Right ventricle myocardium inferior (tissue), 1 donor: ENCODE data around the gene MSH2. TPM values are rescaled to one million over a fixed set of nuclear protein-coding genes. Genes with fewer than 3 reads are reported as not detected.
A peak's percentile ranks its signal among the peaks of the same experiment; 100 is the strongest.
"Not testable (repeated sequence)": the region's sequence is repeated elsewhere in the genome, so short reads cannot be mapped to it uniquely, and the experiment has no call there.

Experiments
- ATAC-seq: fragments of 200-7000 bp; cut with Tn5 transposase; one replicate; pipeline ENCODE4 v1.9.1; 2020; ENCODE audit warnings: mild to moderate bottlenecking, moderate library complexity
- DNase-seq: peaks from one replicate; pipeline ENCODE4 v3.0.0; 2021; ENCODE audit errors: missing footprints
- intact Hi-C: fragments of 100-400 bp; cut with DNase I; formaldehyde crosslinking; loops from one replicate; pipeline ENCODE4 v1.11.0; 2022
- long read RNA-seq: library from polyadenylated mRNA; unstranded; transcript quantifications from one replicate; pipeline ENCODE4 v2.0.0, GENCODE V29; 2021
- total RNA-seq: library from RNA; stranded (reverse); fragmentation: NEBNext Ultra II Directional; extraction: Animal tissue kit (Norgen Biotek cat#: 25700); gene quantifications from one replicate; pipeline ENCODE4 v1.2.1, GENCODE V29; 2021
- donor health status: DM: no; HTN: yes; CAD: no; lungs with severe emphysema.

The MSH2 gene
- 13.2 TPM for total RNA-seq
- long read RNA-seq, partial matches to known transcripts, result 0 of 3 reads
- long read RNA-seq, other reads (novel, unspliced or antisense), result 1 of 3 reads

DNA sequence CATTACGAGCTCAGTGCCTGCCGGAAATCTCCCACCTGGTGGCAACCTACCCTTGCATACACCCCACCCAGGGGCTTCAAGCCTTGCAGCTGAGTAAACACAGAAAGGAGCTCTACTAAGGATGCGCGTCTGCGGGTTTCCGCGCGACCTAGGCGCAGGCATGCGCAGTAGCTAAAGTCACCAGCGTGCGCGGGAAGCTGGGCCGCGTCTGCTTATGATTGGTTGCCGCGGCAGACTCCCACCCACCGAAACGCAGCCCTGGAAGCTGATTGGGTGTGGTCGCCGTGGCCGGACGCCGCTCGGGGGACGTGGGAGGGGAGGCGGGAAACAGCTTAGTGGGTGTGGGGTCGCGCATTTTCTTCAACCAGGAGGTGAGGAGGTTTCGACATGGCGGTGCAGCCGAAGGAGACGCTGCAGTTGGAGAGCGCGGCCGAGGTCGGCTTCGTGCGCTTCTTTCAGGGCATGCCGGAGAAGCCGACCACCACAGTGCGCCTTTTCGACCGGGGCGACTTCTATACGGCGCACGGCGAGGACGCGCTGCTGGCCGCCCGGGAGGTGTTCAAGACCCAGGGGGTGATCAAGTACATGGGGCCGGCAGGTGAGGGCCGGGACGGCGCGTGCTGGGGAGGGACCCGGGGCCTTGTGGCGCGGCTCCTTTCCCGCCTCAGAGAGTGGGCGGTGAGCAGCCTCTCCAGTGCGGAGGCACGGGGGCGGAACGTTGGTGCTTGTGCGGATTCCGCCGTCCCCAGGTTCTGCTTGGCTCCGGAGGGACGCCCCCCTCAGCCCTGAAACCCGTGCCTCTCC is at the start of gene MSH2:
Gene MSH2, plus strand, starts transcription at position 352 of the 804 bp plus-strand sequence. Its CDS starts 36 bp downstream, at position 388.
- DNase-seq, result peak; percentile 96
- ATAC-seq, result peak; percentile 99
- intact Hi-C loops, result no loop called here

DNA sequence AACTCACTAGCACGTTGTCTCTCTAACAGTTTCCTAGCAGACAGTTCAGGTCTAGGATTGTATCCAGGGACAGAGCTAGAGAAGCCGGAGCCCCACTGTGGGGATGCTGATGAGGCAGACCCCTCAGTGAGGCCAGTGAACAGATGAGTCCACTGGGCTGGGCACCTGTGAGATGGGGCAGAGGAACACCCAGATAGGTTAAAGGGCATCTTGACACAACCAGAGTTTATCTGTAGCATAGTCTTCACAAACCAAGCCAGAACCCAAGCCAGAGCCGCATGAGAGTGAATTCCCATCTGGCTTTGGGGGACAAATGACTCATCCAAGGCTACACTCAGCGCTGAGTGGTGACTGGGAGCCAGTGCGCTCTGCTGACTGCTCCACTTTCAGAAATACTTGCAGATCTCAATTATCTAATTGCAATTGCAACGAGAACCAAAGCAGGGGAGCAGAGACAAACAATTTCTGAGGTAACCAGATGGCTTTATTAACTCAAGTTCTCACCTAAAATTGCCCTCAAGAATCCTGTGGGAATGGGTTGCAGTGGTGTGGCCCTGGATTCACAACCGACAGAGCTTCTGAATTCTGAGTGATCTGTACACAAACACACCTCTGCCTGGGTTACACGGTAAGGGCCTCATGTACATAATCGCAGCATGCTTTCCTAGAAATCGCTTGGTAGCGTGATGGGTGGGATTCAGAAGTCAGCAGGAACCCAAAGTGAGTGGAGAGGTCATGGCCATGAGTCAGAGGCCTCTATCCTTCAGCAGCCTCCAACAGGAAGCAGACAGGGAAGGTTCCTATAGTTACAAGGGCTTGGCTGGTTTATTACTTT is 48.7 kb upstream of the MSH2 start:
- intact Hi-C loops, result no loop called here
- ATAC-seq, result no peak
- no peak for DNase-seq

GRCh38 chr2:47354848-47355204 is 48.1 kb upstream of the MSH2 start:
- no peak for DNase-seq
- ATAC-seq, result no peak
- intact Hi-C loops, result no loop called here

GRCh38 chr2:47357483-47357882 is 45.5 kb upstream of the MSH2 start:
- ATAC-seq (no peak), DNase-seq (no peak)
- intact Hi-C loops, result no loop called here

- no peak for DNase-seq
- ATAC-seq, result no peak
- intact Hi-C loops, result no loop called here
These were observed 43.5 kb upstream of the MSH2 start for GRCh38 chr2:47359375-47359868.

DNA sequence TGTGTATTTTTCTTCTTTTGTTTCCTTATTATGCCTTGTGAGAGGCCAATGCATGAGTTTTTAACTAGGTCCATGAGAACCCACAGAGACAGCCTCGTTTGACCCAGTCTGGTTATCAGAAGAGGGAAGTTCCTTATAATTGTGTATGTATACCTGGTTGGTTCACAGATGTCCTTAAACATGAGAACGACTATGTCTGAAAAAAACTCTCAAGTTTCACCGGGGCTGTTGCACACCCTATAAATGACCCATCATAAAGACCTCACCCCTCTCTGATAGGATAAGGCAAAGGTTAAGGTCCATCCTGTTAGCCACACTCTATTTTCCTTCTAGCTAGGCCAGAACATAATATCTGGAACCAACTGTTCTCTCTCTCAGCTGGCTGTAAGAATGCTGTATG is 42.7 kb upstream of the MSH2 start:
- no peak for ATAC-seq
- DNase-seq, result no peak

GRCh38 chr2:47360927-47361326 is 42.0 kb upstream of the MSH2 start:
- DNase-seq, result no peak
- intact Hi-C loops, result no loop called here
- no peak for ATAC-seq

More for the DNA sequence above, 42.7 kb upstream of the MSH2 start:
- intact Hi-C loops, result no loop called here

GRCh38 chr2:47361505-47362229 is 41.3 kb upstream of the MSH2 start:
- intact Hi-C loops, ATAC-seq, DNase-seq: not testable (repeated sequence)

GRCh38 chr2:47373747-47374146 is 29.2 kb upstream of the MSH2 start:
- intact Hi-C loops, result no loop called here
- ATAC-seq, result no peak

GRCh38 chr2:47375307-47375706 is 27.6 kb upstream of the MSH2 start:
- no peak for DNase-seq
- intact Hi-C loops, result no loop called here
- no peak for ATAC-seq

More at GRCh38 chr2:47373747-47374146, 29.2 kb upstream of the MSH2 start:
- DNase-seq, result no peak

DNA sequence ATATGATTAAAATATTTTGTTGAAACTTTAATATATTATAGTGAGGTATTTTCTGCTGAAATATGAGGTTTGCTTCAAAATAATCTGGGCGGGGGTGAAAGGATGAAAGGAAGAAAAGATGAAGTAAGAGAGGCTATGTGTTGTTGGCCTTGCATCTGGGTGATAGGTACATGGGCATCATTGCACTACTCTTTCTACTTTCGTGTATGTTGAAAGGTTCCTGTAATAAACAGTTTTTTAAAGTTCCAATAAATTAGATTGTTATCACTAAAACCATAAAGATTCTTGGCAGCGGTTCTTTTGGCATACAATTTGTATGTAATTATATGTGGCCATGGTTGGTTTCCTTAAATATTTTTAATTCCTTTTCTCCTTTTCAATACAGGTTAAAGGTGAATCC is 23.6 kb upstream of the MSH2 start:
- no peak for DNase-seq
- no peak for ATAC-seq
- intact Hi-C loops, result no loop called here

GRCh38 chr2:47381408-47381807 is 21.5 kb upstream of the MSH2 start:
- ATAC-seq (no peak), DNase-seq (no peak)
- intact Hi-C loops, result no loop called here

DNA sequence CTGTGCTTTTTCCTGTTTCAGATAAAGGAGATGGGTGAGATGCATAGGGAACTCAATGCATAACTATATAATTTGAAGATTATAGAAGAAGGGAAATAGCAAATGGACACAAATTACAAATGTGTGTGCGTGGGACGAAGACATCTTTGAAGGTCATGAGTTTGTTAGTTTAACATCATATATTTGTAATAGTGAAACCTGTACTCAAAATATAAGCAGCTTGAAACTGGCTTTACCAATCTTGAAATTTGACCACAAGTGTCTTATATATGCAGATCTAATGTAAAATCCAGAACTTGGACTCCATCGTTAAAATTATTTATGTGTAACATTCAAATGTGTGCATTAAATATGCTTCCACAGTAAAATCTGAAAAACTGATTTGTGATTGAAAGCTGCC is 16.4 kb upstream of the MSH2 start:
- DNase-seq (no peak), ATAC-seq (no peak)
- intact Hi-C loops, result no loop called here

GRCh38 chr2:47388888-47389287 is 14.1 kb upstream of the MSH2 start:
- intact Hi-C loops, result loop anchor here (1.0 kb wide), 1 partner anchor 54 kb away; no protein-coding TSS in a partner anchor
- ATAC-seq (no peak), DNase-seq (no peak)

DNA sequence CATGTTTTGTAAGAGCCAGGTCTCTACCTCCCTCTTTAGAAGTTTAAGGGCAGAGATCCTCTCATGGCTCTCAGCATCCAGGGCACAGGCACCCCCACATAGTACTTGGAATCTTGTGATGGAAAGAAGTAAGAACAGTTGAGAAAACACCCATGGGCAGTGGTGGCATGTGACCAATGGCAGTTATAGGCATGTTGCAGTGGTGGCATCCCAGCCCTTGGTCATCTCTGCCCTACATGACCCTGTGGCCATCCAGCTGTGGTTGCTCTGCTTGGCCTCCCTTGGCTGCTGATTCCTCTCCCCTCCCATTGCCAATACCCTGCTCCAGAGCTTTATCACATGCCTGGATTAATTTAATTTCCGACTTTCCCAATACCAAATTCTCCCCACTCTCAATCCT is 13.3 kb upstream of the MSH2 start:
- ATAC-seq (no peak), DNase-seq (no peak)
- intact Hi-C loops, result loop anchor here (1.0 kb wide), 1 partner anchor 54 kb away; no protein-coding TSS in a partner anchor

GRCh38 chr2:47401789-47402554 is 984 bp upstream of the MSH2 start:
- DNase-seq, result no peak
- intact Hi-C loops, result no loop called here
- ATAC-seq, result no peak

DNA sequence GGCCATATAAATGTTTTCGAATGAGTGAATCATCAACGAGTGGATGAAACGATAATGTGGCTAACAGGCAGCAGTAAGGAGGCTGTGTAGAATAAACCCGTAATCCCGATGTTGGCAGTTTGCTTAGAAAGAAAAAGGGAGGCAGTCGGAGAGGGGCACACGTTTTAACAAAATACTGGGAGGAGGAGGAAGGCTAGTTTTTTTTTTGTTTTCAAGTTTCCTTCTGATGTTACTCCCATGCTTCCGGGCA is 476 bp upstream of the MSH2 start:
- no peak for DNase-seq
- intact Hi-C loops, result no loop called here
- no peak for ATAC-seq

DNA sequence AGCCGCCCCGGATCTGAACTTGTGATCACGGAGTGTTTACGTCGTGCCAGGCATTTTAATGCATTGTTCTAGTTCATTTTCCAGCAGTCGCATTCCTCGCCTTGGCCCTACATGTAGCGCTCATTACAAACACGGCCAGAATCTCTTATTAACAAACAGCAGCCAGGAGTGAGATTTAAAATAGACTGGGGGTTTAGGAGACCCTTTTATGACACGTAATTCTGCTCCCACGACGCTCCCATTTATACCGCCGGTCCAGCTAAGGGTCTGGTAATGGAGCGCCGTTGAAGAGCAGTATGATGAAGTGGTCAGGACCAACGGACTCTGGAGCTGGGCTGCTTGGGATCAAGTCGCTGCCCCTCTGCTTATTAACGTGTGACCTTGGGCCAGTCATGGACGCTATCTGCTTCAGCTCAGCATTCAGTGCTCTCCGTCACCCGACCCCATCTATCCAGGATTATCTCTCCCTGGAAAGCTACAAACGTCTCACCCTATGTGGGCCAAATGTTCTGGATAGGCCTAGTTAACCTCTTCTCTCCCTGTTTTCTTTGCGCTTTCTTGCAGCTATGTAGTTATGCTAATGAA is 745 bp downstream of the MSH2 start:
- intact Hi-C loops, result no loop called here
- no peak for DNase-seq
- ATAC-seq, result no peak
